Activated T-helper 2 cell treated with anti-CD3 and anti-CD28 coated beads, Interferon-gamma antibody, Interleukin-2, Interleukin-4, amounts not matched to agents 10 μg/mL and 5 μg/mL and 100 μg/mL, durations not matched to agents 14 hours and 24 hours and 36 hours (primary cell): ENCODE data around the gene CORIN. TPM values are rescaled to one million over a fixed set of nuclear protein-coding genes. Genes with fewer than 3 reads are reported as not detected.

Experiments used
- DNase-seq: peaks from one replicate; pipeline ENCODE4 v3.0.0; 2021; ENCODE audit warnings: low spot score
- H3K27ac Mint-ChIP-seq: one replicate; pipeline ENCODE4 v1.8.0; 2021; ENCODE audit warnings: mixed read lengths
- H3K27me3 Mint-ChIP-seq: one replicate; pipeline ENCODE4 v1.8.0; 2021; ENCODE audit warnings: low read depth, mixed read lengths
- H3K36me3 Mint-ChIP-seq: one replicate; pipeline ENCODE4 v1.8.0; 2021; ENCODE audit warnings: low read depth, mixed read lengths
- H3K4me1 Mint-ChIP-seq: one replicate; pipeline ENCODE4 v1.8.0; 2021; ENCODE audit warnings: low read depth, mixed read lengths
- H3K4me3 Mint-ChIP-seq: one replicate; pipeline ENCODE4 v1.8.0; 2021; ENCODE audit warnings: low read depth, mild to moderate bottlenecking, moderate library complexity, mixed read lengths
- H3K9me3 Mint-ChIP-seq: one replicate; pipeline ENCODE4 v1.8.0; 2021; ENCODE audit warnings: mixed read lengths
- intact Hi-C: fragments of 100-400 bp; cut with micrococcal nuclease; formaldehyde crosslinking; loops from one replicate; pipeline ENCODE4 v1.15.1; 2023
- total RNA-seq: library from RNA; stranded (reverse); gene quantifications from 2 replicates; pipeline ENCODE4 v1.2.3, GENCODE V29; 2022

CORIN gene
- total RNA-seq, 1 donor from 2014 or later = 0.30 TPM

GRCh38 chr4:47686294-47686872, 151.5 kb downstream of the CORIN start:
- Mint-ChIP-seq H3K36me3 (no peaks in the 10 kb centered on the region), H3K9me3 (no peaks in the 10 kb centered on the region), H3K27me3 (peaks cover 15% of the 10 kb centered on the region)

DNA sequence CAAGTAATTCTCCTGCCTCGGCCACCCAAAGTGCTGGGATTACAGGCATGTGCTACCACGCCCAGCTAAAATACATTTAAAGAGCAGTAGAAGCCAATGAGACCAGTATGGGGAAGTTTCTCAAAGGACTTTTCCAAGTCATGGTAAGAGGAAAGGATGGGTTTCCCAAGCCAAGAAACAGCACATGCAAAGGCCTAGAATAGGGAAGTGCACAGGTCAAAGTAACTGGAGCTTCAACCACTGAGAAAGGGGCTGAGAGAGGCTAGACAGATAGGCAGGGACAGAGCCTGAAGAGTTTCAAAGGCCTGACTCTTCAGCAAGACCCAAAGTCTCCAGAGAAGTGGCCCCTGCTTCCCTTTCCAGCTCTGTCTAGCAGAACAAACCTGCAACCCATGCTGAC, 162.1 kb downstream of the CORIN start:
- no peaks in the 10 kb centered on the region for H3K4me1 Mint-ChIP-seq
- H3K4me3 Mint-ChIP-seq = no peak overlapping the region
- H3K36me3 Mint-ChIP-seq = no peaks in the 10 kb centered on the region
- H3K9me3 Mint-ChIP-seq = no peaks in the 10 kb centered on the region
- peaks cover 11% of the 10 kb centered on the region for H3K27me3 Mint-ChIP-seq
- no peak for DNase-seq
- H3K27ac Mint-ChIP-seq = no peak overlapping the region
- intact Hi-C loops = no loop called here

More at GRCh38 chr4:47686294-47686872, 151.5 kb downstream of the CORIN start:
- no peak overlapping the region for H3K27ac Mint-ChIP-seq
- intact Hi-C loops = loop anchor here (1.0 to 5.0 kb wide), 3 partner anchors 153 to 401 kb away; no protein-coding TSS in a partner anchor
- DNase-seq = peak; percentile 32
- H3K4me3 Mint-ChIP-seq = no peak overlapping the region
- H3K4me1 Mint-ChIP-seq = peaks cover 4% of the 10 kb centered on the region

- no peaks in the 10 kb centered on the region for H3K9me3 Mint-ChIP-seq
- H3K36me3 Mint-ChIP-seq = no peaks in the 10 kb centered on the region
- DNase-seq = no peak
- no peaks in the 10 kb centered on the region for H3K4me1 Mint-ChIP-seq
- no peak overlapping the region for H3K4me3 Mint-ChIP-seq
- intact Hi-C loops = no loop called here
- H3K27ac Mint-ChIP-seq = no peak overlapping the region
- H3K27me3 Mint-ChIP-seq = peaks cover 8% of the 10 kb centered on the region
Observed at GRCh38 chr4:47674144-47674543, 163.7 kb downstream of the CORIN start.

- Mint-ChIP-seq H3K4me3 (no peak overlapping the region), H3K36me3 (no peaks in the 10 kb centered on the region), H3K27me3 (peaks cover 7% of the 10 kb centered on the region), H3K4me1 (peaks cover 2% of the 10 kb centered on the region), H3K9me3 (no peaks in the 10 kb centered on the region), H3K27ac (no peak overlapping the region)
- no peak for DNase-seq
- intact Hi-C loops = no loop called here
Observed at GRCh38 chr4:47672696-47673095, 165.2 kb downstream of the CORIN start.

DNA sequence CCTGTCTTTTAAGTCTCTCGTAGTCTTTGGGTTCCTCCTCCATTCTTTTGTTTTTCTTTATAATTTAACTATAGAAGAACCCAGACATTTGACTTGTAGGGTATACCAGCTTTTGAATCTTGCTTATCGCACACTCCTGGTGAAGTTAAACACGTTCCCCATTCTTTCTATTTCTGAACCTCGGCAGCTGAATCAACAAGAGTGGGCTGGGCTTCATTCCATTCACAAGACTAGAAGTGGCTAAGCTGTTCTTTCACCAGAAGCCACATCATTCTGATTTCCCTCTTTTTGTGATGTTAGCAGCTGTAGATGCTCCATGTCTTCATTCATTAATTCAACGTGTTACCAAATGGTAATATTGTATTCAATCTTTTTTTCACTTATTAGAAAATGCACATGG, 167.9 kb downstream of the CORIN start:
- no peak overlapping the region for H3K4me3 Mint-ChIP-seq
- H3K27me3 Mint-ChIP-seq = peaks cover 14% of the 10 kb centered on the region
- H3K4me1 Mint-ChIP-seq = peaks cover 2% of the 10 kb centered on the region
- intact Hi-C loops = loop anchor here (5.0 kb wide), 1 partner anchor 417 kb away; no protein-coding TSS in a partner anchor
- no peaks in the 10 kb centered on the region for H3K9me3 Mint-ChIP-seq
- no peak overlapping the region for H3K27ac Mint-ChIP-seq
- no peak for DNase-seq
- H3K36me3 Mint-ChIP-seq = no peaks in the 10 kb centered on the region

DNA sequence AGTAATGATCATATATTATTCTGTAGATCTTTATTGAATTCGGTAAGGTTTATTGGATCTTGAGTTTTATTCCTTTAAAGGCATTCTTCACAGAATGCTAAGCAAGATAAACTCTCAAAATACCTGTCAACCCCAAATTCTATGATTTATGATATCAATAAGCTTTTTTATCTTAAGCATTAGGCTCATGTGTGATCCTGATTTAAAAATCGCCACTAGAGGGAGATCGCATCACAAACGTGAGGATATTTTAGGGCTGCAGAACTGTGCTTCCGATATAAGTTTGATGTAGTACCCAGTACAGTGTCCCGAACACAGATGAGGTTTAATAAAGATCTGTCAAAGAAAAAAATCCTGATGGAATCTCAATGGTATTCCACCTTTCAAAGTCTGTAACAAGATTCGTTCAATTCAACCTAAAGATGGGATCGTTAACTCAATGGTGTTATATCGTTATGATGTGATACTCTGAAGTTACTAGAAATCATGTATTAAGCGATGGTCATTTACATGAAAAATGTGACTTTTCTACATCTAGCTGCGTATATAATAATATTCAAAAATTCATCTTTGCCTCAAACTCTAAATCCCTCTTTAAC, 169.0 kb downstream of the CORIN start:
- peaks cover 12% of the 10 kb centered on the region for H3K27me3 Mint-ChIP-seq
- H3K27ac Mint-ChIP-seq = no peak overlapping the region
- H3K4me1 Mint-ChIP-seq = peaks cover 2% of the 10 kb centered on the region
- no peak overlapping the region for H3K4me3 Mint-ChIP-seq
- H3K9me3 Mint-ChIP-seq = no peaks in the 10 kb centered on the region
- DNase-seq = no peak
- intact Hi-C loops = loop anchor here (5.0 kb wide), 1 partner anchor 418 kb away; no protein-coding TSS in a partner anchor
- no peaks in the 10 kb centered on the region for H3K36me3 Mint-ChIP-seq

DNA sequence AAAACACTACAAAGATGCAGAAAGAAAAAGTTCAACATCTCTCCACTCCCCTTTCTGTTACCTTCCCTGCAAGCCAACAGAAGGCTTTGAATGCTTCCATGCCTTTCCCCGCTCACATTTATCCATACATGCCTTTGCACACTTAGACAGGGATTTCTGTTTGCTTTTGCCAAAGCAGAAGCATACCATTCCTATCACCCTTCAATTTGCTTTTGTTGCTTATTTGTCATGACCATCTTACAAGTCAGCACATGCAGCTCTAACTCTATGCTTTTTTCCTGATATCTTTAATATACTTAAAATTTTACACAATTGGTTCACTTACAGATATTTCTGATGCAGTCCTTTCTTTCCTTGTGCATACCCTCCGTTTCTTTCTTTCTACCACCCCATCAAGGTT, 169.6 kb downstream of the CORIN start:
- H3K9me3 Mint-ChIP-seq = no peaks in the 10 kb centered on the region
- H3K27me3 Mint-ChIP-seq = peaks cover 14% of the 10 kb centered on the region
- peaks cover 2% of the 10 kb centered on the region for H3K4me1 Mint-ChIP-seq
- no peak for DNase-seq
- H3K4me3 Mint-ChIP-seq = no peak overlapping the region
- no peak overlapping the region for H3K27ac Mint-ChIP-seq
- no peaks in the 10 kb centered on the region for H3K36me3 Mint-ChIP-seq
- intact Hi-C loops = loop anchor here (5.0 kb wide), 1 partner anchor 419 kb away; no protein-coding TSS in a partner anchor

GRCh38 chr4:47667552-47667951, 170.3 kb downstream of the CORIN start:
- DNase-seq = no peak
- no peak overlapping the region for H3K27ac Mint-ChIP-seq
- no peak overlapping the region for H3K4me3 Mint-ChIP-seq
- H3K36me3 Mint-ChIP-seq = no peaks in the 10 kb centered on the region
- no peaks in the 10 kb centered on the region for H3K9me3 Mint-ChIP-seq
- intact Hi-C loops = loop anchor here (5.0 kb wide), 1 partner anchor 420 kb away; no protein-coding TSS in a partner anchor
- H3K27me3 Mint-ChIP-seq = peaks cover 14% of the 10 kb centered on the region
- H3K4me1 Mint-ChIP-seq = peaks cover 2% of the 10 kb centered on the region

- H3K4me1 Mint-ChIP-seq = peaks cover 2% of the 10 kb centered on the region
- H3K4me3 Mint-ChIP-seq = no peak overlapping the region
- H3K27me3 Mint-ChIP-seq = peaks cover 15% of the 10 kb centered on the region
- no peaks in the 10 kb centered on the region for H3K36me3 Mint-ChIP-seq
- H3K9me3 Mint-ChIP-seq = no peaks in the 10 kb centered on the region
- DNase-seq = no peak
- intact Hi-C loops = no loop called here
- no peak overlapping the region for H3K27ac Mint-ChIP-seq
Observed at GRCh38 chr4:47664051-47664826, 173.6 kb downstream of the CORIN start.

- Mint-ChIP-seq H3K4me1 (no peaks in the 10 kb centered on the region), H3K9me3 (no peaks in the 10 kb centered on the region), H3K27me3 (peaks cover 13% of the 10 kb centered on the region), H3K4me3 (no peak overlapping the region), H3K27ac (no peak overlapping the region), H3K36me3 (no peaks in the 10 kb centered on the region)
- intact Hi-C loops = loop anchor here (2.0 kb wide), 1 partner anchor 270 kb away; no protein-coding TSS in a partner anchor
- no peak for DNase-seq
Observed at GRCh38 chr4:47662975-47663374, 174.9 kb downstream of the CORIN start.

- Mint-ChIP-seq H3K27ac (no peak overlapping the region), H3K4me1 (no peaks in the 10 kb centered on the region), H3K4me3 (no peak overlapping the region), H3K27me3 (peaks cover 13% of the 10 kb centered on the region), H3K9me3 (no peaks in the 10 kb centered on the region), H3K36me3 (no peaks in the 10 kb centered on the region)
- DNase-seq = no peak
- intact Hi-C loops = loop anchor here (2.0 kb wide), 1 partner anchor 271 kb away; no protein-coding TSS in a partner anchor
Observed at GRCh38 chr4:47661741-47662140, 176.1 kb downstream of the CORIN start.

DNA sequence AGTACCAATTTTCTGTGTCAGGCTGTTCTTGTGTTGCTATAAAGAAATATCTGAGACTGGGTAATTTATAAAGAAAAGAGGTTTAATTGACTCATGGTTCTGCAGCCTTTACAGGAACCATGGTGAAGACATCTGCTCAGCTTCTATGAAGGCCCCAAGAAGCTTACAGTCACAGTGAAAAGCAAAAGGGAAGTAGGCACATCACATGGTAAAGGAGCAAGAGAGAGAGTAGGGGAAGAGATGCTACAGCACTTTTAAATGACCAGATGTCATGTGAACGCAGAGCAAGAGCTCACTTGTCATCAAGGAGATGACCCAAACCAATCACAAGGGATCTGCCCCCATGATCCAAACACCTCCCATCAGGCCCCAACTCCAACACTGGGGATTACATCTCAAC, 178.5 kb downstream of the CORIN start:
- Mint-ChIP-seq H3K27me3 (peaks cover 6% of the 10 kb centered on the region), H3K4me3 (no peak overlapping the region), H3K27ac (no peak overlapping the region), H3K36me3 (no peaks in the 10 kb centered on the region), H3K4me1 (no peaks in the 10 kb centered on the region), H3K9me3 (no peaks in the 10 kb centered on the region)
- no peak for DNase-seq
- intact Hi-C loops = no loop called here
